ENCODE results near the gene FBL.
A peak's percentile ranks its signal among the peaks of the same experiment; 100 is the strongest.
"Not testable (repeated sequence)": the region's sequence is repeated elsewhere in the genome, so short reads cannot be mapped to it uniquely, and the experiment has no call there.

FBL gene

GRCh38 chr19:39845933-39846677 is at the start of gene FBL:
TSS of gene FBL (minus strand) at chr19:39846379. CDS start at chr19:39846300, 79 bp downstream.
- peak; percentile 34 for DNase-seq (ENCODE audit: low read depth)

- DNase-seq (ENCODE audit: low read depth) = not testable (repeated sequence)
Measured at GRCh38 chr19:39895096-39895495, 48.9 kb upstream of the FBL start.

- DNase-seq (ENCODE audit: low read depth) = not testable (repeated sequence)
Measured at GRCh38 chr19:39894236-39894606, 48.0 kb upstream of the FBL start.

GRCh38 chr19:39893366-39894235 is 47.4 kb upstream of the FBL start:
- not testable (repeated sequence) for DNase-seq (ENCODE audit: low read depth)

- not testable (repeated sequence) for DNase-seq (ENCODE audit: low read depth)
Measured at GRCh38 chr19:39892506-39892902, 46.3 kb upstream of the FBL start.

- not testable (repeated sequence) for DNase-seq (ENCODE audit: low read depth)
Measured at GRCh38 chr19:39891660-39892505, 45.7 kb upstream of the FBL start.

GRCh38 chr19:39890755-39891551 is 44.8 kb upstream of the FBL start:
- DNase-seq (ENCODE audit: low read depth) = no peak

- not testable (repeated sequence) for DNase-seq (ENCODE audit: low read depth)
Measured at GRCh38 chr19:39889872-39890754, 43.9 kb upstream of the FBL start.

GRCh38 chr19:39887456-39887951 is 41.3 kb upstream of the FBL start:
- not testable (repeated sequence) for DNase-seq (ENCODE audit: low read depth)

GRCh38 chr19:39885821-39886554 is 39.8 kb upstream of the FBL start:
- DNase-seq (ENCODE audit: low read depth) = not testable (repeated sequence)

- DNase-seq (ENCODE audit: low read depth) = not testable (repeated sequence)
Measured at GRCh38 chr19:39884721-39885120, 38.5 kb upstream of the FBL start.

GRCh38 chr19:39882645-39883044 is 36.5 kb upstream of the FBL start:
- not testable (repeated sequence) for DNase-seq (ENCODE audit: low read depth)

- not testable (repeated sequence) for DNase-seq (ENCODE audit: low read depth)
Measured at GRCh38 chr19:39881495-39882110, 35.4 kb upstream of the FBL start.

- not testable (repeated sequence) for DNase-seq (ENCODE audit: low read depth)
Measured at GRCh38 chr19:39880241-39880640, 34.1 kb upstream of the FBL start.

- DNase-seq (ENCODE audit: low read depth) = not testable (repeated sequence)
Measured at GRCh38 chr19:39879796-39880195, 33.6 kb upstream of the FBL start.

GRCh38 chr19:39878866-39879265 is 32.7 kb upstream of the FBL start:
- DNase-seq (ENCODE audit: low read depth) = not testable (repeated sequence)

- DNase-seq (ENCODE audit: low read depth) = no peak
Measured at GRCh38 chr19:39878398-39878797, 32.2 kb upstream of the FBL start.

- not testable (repeated sequence) for DNase-seq (ENCODE audit: low read depth)
Measured at GRCh38 chr19:39877982-39878381, 31.8 kb upstream of the FBL start.

GRCh38 chr19:39877488-39877887 is 31.3 kb upstream of the FBL start:
- DNase-seq (ENCODE audit: low read depth) = not testable (repeated sequence)
